ENCODE measurements around the gene ZIM2. TPM values are rescaled to one million over a fixed set of nuclear protein-coding genes. Genes with fewer than 3 reads are reported as not detected.

The ZIM2 gene
- not detected in 5 replicates for total RNA-seq (2022; extraction: Qiagen RNA extraction; ENCODE audit: low read depth)

DNA sequence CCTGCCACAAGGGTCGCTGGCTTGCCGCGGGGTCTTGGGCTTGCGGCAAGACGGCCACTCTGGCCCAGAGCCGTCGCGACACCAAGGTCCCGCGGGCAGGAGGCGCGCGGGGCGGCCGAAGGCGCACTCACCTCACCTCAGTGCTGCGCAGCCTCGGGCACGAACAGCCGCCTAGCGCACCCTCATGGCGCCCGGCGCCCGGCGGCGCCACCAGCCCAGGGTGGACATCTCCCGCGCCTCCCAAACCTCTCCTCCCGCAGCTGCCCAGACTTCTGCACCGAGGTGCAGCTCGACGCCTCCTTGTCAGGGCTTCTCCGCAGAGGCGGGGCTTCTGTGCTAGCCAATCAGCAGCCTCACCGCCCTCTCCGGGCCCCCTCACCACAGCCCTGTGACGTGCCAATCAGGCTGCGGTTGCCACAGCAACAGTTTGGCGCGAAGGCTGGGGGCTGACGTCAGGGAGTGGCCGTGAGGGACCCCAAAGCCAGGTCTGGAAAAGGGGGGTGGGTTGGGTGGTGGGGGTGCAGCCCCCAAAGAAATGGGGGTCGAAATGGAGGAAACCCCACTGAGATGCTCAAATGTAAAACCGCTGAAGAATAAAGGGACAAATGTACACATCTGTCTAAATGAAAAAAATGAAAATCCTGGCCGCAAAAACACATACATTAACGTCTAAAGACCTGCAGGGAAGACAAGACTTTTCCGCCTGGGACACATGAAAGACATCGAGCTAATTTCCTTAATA is at the start of gene ZIM2, which contains the start of gene PEG3:
TSS of gene ZIM2 (minus strand) at position 276 of the 742 bp plus-strand sequence. CDS start 16,449 bp downstream, outside the sequence.
TSS of gene PEG3 (minus strand) at position 276 of the 742 bp plus-strand sequence. CDS start 16,071 bp downstream, outside the sequence.

Other genes starting within 250 kb of the ZIM2 start
- gene ZNF71, start 245.4 kb downstream of the ZIM2 start, total RNA-seq (2022; extraction: Qiagen RNA extraction; ENCODE audit: low read depth): 9.3 to 11.7 TPM (median 10.7 TPM) in 5 replicates
- gene SMIM17, start 197.6 kb downstream of the ZIM2 start, total RNA-seq (2022; extraction: Qiagen RNA extraction; ENCODE audit: low read depth): 0.19 TPM in 1 of 5 replicates, not detected in the others
- gene ZNF835, start 169.0 kb downstream of the ZIM2 start, total RNA-seq (2022; extraction: Qiagen RNA extraction; ENCODE audit: low read depth): not detected in 5 replicates
- not detected in 5 replicates for gene PEG3, start within 50 bp of the ZIM2 start, total RNA-seq (2022; extraction: Qiagen RNA extraction; ENCODE audit: low read depth)